ENCODE results near the gene CTBS.
"Not testable (repeated sequence)": the region's sequence is repeated elsewhere in the genome, so short reads cannot be mapped to it uniquely, and the experiment has no call there.

CTBS gene, protein sequence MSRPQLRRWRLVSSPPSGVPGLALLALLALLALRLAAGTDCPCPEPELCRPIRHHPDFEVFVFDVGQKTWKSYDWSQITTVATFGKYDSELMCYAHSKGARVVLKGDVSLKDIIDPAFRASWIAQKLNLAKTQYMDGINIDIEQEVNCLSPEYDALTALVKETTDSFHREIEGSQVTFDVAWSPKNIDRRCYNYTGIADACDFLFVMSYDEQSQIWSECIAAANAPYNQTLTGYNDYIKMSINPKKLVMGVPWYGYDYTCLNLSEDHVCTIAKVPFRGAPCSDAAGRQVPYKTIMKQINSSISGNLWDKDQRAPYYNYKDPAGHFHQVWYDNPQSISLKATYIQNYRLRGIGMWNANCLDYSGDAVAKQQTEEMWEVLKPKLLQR

DNA sequence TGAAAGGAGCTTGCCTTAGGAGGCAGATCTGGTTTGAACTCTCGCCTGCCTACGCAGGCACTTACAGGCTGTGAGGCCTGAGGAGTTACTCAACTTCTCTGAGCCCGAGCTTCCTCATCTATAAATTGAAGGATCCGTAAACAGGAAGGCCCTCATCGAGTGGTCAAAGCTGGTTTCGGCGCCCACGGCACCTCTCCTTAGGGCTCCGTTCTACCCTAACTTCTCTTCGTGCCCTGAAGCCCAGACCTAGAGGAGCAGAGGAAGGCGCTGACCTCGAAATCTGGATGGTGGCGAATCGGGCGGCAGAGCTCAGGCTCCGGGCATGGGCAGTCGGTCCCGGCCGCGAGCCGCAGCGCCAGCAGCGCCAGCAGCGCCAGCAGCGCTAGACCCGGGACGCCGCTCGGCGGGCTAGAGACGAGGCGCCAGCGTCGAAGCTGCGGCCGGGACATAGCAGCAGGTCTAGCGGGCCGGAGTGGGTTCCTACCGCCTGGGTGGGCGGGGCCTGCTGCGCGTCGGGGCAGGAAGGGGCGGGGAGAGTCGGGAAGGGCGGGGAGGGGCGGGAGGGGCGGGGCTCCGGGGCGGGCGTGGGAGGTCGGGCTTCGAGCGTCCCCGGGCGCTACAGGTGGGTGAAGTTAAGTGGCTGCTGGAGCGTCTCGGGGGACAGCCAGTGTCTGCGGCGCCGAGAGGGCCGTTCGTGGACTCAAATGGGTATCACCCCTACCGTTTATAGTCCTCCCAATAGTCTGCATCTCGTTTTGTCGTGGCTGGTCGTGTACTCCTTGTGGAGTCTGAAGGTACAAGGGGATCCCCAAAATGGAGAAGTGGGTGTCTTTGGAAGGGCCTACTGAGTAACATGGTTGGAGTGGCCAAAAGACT, at the start of gene CTBS:
Gene CTBS (minus strand): TSS at position 474 of the 876 bp plus-strand sequence. CDS start 25 bp downstream, at position 449.
- peak; percentile 81 for DNase-seq (ENCODE audit: low read depth)

DNA sequence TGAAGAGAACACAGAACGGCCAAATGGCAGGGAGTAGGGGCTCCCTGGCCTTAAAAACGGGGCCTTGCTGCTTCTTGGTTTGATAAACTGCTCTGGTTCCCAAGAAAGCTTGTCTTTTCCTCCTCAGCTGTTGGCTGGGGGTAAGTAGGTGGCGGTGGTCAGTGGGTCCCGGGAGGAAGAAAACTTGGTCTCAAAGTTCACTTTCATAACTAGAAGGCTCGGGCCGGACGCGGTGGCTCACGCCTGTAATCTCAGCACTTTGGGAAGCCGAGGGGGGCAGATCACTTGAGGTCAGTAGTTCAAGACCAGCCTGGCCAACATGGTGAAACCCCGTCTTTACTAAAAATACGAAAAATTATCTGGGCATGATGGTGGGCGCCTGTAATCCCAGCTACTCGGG, 47.3 kb upstream of the CTBS start:
- no peak for DNase-seq (ENCODE audit: low read depth)

DNA sequence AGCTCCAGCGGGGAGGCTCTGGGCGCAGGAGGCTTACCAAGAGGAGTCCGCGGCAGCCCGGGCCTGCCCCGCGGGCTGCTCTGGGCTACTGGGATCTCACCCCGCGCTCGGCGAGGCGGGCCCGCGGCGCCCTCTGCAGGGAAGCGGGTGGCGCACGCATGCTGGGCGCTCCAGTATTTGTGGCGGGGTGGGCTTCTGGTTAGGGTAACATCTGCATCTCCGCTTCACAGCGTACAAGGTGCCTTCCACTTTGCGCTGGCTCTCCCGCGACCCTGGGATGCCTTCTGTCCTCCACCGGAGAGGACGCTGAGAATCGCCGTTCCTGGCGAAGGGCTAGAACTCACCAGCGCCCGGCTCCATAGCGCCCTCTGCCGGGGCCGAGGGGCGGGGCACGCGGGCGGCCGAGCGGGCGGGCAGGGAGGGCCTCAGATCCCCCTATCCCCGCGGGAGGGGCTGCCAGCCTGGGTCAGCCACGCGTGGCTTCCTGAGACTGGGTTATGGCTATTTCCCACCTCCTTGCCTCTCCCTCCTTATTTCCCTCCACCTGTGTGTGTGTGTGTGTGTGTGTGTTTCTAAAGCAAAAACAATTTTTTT, 46.6 kb upstream of the CTBS start:
- peak; percentile 74 for DNase-seq (ENCODE audit: low read depth)

DNA sequence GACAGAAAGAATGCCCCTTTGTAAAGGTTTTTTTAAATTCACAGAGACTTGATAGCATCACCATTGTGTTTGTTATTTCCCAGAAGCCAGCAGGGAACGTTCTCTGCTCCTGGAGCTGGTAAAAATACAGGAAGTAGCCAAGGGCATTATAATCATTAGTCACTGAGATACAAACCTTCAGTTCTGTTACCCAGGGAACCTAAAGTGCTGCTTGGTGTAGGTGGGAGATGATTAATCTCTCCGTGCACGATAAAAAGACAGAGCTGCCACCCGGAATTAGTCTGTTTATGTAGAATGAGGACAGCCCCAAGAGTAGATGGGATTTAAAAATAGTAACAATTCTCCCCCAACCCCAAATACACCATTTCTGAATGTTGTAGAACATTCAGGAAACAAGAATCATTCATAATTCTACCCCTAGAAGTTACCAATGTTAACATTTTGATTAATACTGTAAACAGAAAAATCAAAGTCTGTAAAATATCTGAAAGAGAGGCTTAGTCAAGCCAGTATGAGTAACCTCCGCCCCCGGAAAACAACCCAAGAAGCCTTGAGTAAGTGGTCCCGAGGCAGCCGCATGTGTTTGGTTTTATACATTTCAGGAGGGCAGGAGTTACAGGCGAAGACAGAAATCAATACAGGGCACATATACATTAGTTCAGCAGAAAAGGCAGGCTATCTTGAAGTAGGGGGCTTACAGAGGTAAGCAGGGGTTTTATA, 45.3 kb upstream of the CTBS start:
- DNase-seq (ENCODE audit: low read depth): peak; percentile 42

DNA sequence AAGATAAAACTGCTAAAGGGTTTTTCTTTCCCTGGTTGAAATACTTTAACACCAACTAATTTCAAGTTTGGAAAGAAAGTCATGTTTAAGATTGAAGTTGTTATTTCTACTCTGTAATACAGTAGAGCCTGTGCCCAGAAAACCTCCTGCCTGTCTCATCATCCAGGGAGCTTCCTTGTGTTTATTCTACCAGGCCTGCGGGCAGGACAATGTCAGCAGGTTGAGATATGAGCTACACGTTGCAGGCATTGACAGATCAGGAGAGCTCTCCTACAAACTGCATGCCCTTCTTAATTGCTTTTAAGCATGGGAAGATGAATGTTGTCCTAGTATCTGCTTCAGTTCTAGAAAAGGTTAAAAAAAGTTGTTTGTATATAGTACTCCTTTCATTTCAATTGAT, 43.1 kb upstream of the CTBS start:
- DNase-seq (ENCODE audit: low read depth): no peak

DNA sequence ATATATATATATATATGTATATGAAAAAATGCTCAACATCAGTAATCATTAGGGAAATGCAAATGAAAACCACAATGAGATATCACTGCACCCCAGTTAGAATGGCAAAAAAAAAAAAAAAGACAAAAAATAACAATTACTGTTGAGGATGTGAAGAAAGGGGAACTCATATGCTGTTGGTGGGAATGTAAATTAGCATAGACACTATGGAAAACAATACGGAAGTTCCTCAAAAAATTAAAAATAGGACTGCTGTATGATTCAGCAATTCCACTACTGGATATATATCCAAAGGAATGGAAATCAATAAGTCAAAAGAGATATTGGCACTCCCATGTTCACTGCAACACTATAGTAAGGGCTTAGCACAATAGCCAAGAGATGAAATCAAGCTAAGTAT, 41.5 kb upstream of the CTBS start:
- no peak for DNase-seq (ENCODE audit: low read depth)

DNA sequence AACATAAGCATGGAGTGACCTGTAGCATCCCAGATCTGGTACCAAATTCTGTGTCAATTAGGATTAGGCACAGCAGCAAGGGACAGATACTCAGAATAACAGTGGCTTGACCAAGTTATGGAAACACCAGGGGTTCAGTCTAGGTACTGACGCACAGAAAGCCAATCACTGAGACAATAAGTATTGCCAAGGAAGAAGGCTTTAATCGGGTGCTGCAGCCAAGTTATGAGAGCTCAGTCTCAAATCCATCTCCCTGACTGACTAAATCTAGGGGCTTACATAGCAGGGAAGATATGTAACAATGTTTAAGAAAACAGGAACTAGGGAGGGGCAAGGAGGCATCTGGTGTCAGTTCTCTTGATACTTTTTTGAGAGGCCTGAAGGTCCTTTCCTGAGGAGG, 39.6 kb upstream of the CTBS start:
- no peak for DNase-seq (ENCODE audit: low read depth)

DNA sequence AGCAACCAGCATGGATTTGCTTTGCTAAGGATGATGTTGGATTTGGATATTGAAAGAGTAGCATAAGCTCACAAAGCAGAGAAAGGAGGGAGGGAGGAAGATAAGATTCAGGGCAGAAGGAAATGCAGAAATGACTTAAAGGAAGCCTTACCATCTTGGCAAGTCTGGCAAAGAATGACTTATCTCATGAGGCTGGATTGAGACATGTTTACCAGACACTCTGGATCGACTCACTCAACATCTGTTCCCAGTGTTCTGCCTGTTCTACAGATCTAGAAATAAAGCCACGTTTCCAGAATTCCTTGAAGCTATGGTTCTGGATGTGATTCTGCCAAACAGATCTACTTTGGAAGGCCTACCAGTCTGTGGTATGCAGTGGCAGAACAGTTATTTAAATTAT, 38.8 kb upstream of the CTBS start:
- DNase-seq (ENCODE audit: low read depth): no peak

DNA sequence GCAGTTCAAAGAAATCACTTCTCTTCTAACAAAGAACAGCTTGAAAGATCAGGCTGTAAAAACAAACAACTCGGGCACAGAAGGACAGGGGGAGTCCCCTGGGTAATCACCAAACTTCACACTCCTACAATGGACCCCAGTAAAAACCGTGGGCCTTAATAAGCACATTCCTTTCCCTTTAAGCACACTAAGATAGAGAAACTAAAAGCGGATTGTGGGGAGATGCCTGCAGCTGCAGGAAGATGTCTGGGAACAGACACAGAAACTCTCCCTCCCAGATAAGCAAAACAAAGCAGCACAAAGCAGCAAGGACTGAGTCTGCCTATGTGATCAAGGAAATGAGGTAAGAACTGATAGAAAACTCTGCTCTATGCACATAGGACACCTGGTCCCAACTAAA, 37.6 kb upstream of the CTBS start:
- DNase-seq (ENCODE audit: low read depth): no peak

DNA sequence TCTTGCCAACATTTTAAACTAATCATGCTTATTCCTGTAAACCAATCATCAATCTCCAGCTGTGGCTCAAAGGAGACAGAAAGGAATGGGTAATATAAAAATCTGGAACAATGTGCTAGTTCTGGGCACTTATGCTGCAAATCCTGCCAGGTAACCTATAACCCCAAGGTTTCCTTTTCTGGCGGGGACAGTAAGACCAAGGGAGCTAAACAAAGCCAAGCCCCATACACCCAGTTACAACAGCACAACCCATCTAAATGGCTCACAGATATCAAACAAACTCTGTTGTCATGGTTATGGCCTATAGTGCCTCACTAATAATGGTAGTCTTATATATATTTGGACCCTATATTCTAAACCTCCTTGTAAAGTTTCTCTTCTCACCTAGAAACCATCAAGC, 36.9 kb upstream of the CTBS start:
- DNase-seq (ENCODE audit: low read depth): no peak

DNA sequence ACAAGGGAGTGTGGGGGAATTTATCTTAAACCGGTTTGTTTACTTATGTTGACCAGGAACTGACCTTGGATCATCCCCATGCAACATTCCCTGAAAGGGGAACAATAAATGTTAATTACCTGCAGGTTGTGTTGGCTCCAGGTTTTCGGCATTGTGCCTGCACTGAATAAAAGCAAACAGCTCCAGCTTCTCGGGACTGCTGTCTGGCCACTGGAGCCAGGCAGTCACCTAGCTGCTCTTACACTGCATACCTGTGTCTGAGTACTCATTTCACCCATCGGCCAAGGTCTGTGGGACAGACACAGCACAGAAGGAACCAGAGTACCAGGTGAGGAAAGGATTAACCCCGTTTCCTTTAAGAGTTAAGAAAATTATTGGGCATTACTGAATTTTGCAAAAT, 32.7 kb upstream of the CTBS start:
- no peak for DNase-seq (ENCODE audit: low read depth)

DNA sequence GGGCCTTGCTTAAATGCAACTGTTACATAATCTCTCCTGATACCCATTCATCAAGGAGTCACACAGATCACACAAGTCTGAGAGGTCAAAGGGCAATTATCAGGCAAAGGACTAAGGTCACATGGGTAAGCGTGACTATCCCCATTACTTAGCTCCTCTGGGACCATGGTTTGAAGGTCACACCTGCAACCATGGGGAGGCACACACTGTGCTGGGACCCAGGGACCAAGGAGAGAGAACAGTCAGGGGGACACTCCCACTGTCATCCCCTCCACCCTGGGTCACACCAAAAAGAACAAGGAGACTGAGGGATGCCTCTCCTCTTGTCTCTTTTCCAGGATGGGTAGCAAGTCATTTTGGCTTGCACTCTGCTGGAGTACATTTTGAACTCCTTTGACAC, 30.9 kb upstream of the CTBS start:
- DNase-seq (ENCODE audit: low read depth): no peak

DNA sequence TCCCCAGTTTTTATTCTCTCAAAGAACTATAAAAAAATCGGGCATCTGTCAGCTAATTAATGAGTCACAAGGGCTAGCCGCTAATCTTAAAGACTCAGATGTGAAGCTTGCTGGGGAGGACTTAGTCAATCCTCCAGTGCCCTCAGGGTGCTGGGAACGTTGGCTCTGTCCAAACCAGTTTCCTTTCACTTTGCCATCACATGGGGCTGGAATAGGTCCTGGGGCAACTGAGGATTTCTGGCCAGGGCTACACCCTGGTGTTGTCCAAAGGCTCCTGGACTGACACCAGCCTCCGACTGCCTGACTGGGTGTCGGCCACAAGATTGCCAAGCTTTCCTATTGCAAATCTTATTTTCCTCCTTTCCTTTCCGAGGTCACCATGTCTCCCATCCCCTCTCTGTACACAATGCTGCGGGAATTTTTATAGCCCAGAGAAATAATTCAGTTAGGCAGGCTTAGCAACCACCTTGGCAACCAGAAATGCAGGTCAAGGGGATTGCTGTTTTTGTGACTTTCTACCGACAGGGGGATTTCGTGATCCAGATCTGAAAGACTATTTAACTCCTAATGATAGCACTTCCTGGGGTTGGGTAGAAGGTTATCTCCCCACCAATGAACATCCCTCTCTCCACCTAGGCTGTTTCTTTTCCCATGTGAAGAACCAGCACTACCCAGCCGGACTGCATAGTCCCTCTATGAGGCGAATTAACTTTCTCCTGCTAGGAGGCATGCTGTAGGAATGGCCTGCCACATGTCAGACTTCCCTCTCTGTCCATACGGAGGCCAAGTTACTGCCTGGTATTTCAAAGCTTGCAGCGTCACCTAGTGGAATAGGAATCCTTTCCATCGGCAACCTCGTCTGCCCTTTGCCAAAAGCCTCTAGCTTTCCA, 29.9 kb upstream of the CTBS start:
- DNase-seq (ENCODE audit: low read depth): no peak

DNA sequence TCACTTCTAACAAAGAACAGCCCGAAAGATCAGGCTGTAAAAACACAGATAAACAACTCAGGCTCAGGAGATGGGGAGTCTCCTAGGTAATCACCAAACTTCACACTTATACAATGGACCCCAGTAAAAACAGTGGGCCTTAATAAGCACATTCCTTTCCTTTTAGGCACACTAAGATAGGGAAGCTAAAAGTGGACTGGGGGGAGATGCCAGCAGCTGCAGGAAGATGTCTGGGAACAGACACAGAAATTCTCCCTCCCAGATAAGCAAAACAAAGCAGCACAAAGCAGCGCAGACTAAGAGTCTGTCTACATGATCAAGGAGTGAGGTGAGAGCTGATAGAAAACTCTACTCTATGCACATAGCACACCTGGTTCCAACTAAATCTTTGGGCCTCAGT, 29.0 kb upstream of the CTBS start:
- DNase-seq (ENCODE audit: low read depth): no peak

DNA sequence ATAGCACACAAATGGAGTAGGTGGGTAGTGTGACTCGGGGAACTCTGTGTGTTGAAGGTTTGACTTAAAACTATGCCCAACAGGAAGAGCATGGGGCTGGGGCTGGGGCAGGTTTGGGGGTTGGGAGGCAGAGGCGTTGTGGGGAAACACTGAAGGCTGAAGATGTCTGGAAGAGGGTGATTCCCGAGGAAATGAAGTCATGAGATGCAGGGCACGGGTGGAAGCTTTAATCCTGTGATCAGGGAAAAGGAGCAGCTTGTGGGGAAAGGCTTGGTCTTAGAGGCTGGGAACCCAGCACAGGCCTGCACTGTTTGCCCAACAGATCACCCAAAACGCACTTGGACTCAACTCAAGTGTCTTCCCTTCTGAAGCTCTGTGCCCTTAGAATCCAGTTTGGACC, 26.6 kb upstream of the CTBS start:
- DNase-seq (ENCODE audit: low read depth): no peak

DNA sequence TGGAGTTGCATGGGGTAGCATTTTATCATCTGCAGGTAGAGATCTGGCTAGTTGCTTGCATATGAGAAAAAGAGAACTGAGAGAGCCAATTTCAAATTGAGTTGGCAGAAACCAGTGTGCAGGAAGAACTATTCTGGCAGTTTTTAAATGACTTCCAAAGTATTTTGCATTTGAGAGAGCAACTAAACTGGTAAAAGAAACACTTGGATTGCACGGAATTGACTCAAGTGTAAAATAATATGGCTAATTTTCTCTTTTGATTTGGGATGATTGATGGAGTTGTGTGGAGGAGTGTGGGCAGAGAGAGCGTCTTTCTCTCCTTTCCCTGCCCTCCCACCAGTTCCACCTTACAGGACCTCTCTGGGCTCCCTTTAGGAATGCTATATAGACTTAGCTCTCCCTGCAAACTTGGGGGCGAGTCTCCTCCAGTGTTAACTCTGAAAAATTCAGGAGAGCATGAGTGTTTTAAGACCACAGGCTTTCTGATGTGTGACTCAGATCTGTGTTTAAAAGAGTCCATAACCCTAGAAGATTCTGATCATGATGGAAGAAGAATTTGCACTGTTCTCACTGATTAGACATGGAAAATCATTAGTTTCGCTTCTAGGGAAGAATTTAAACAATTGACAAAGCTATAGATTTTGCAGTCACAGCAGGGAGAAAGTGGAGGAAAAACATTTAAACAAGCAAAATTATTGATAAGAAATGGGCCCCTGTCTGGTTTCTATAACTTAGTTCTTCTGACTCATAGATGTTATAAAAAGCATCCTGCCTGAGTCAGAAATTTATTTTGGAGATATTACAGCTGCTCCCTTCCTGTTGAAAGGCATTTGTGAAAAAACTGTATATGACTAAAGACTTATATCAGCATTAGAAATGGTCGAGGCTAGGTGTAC, 24.9 kb upstream of the CTBS start:
- no peak for DNase-seq (ENCODE audit: low read depth)

DNA sequence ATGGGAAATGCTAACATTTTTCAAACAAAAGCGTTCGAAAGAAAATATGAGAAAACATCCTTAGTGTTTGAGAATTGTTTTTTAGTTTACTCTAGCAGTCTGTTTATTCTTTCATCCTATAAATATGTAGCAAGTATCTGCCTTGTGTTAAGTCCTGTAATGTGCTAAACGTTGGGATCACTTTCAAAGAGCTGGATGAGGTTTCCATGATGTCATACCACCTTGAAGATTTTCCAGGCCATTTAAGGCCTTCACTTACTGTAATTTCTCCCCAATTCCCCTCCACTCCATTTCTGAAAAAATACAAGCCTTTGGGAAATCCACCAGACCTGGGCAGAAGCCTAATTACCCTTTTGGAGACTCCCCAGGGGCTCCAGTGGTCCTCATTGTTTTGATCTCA, 24.2 kb upstream of the CTBS start:
- DNase-seq (ENCODE audit: low read depth): no peak

DNA sequence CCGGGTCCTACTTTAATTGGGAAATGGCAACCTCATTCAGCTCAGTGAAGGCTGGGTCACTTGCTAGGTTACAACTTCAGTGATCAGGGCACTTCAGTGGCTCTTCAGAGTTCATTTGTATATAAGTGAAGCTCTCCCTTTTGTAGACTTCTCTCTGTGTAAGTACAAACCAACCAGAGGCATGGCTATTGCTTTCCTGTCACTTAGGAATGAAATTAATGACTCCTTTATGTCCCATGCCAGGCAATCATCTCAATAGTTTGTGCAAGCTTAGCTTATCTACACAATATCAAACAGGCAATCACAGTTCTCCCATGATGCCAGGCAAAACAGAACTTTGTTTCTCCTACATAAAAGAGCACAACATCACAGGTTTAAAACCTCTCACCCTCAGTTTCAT, 22.8 kb upstream of the CTBS start:
- no peak for DNase-seq (ENCODE audit: low read depth)

DNA sequence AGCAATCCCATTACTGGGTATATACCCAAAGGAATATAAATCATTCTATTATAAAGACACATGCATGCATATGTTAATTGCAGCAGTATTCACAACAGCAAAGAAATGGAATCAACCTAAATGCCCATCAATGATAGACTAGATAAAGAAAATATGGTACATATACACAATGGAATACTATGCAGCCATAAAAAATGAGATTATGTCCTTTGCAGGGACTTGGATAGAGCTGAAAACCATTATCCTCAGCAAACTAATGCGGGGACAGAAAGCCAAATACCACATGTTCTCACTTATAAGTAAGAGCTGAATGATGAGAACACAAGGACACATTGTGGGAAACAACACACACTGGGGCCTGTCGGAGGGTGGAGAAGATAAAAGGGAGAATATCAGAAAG, 20.7 kb upstream of the CTBS start:
- DNase-seq (ENCODE audit: low read depth): not testable (repeated sequence)

DNA sequence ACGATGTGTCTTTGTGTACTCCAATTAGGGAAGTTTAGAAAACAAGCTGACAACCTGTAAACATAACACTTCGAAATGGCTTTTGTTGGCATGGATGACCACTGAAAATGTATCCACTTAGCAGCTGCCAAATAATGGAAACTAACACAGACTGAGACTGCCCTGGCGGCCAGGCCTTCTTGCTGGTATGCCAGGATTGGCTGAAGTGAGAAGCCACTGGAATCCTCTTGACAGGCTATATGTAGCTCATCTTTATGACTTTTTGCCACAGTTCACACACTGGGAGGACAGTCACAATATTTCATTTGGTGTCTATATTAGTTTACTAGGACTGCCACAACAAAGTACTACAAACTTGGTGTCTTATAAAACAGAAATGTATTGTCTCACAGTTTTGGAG, 12.9 kb upstream of the CTBS start:
- DNase-seq (ENCODE audit: low read depth): no peak
